K562 (cell line): ENCODE measurements around the gene KRTAP2-1.

ENCODE experiments used
- CTCF ChIP-seq, 3 experiments: IDR thresholded peaks in 2 of 3; conservative IDR thresholded peaks in 1 of 3; 2 replicates each; pipeline ENCODE4 v1.5.1; 2011 to 2012; ENCODE audit warnings: low read length in 3 of 3, mild to moderate bottlenecking in 3 of 3, control low read depth in 2 of 3, improper control_type of control experiment in 1 of 3, inconsistent platforms in 1 of 3, low read depth in 1 of 3, mixed read lengths in 1 of 3, moderate library complexity in 1 of 3; ENCODE audit not compliant: insufficient read depth in 2 of 3
- HCFC1 ChIP-seq: IDR thresholded peaks from 2 replicates; pipeline ENCODE4 v1.6.1; 2012; ENCODE audit warnings: low read depth, low read length, improper control_type of control experiment
- PRPF4 ChIP-seq: fragments of 200-400 bp; formaldehyde crosslinking; IDR thresholded peaks from one replicate; pipeline ENCODE4 v1.6.1; 2017; ENCODE audit warnings: low read length, low read depth, mild to moderate bottlenecking; ENCODE audit not compliant: insufficient read depth, poor library complexity, severe bottlenecking
- USF2 ChIP-seq: sonication (generic); formaldehyde crosslinking; IDR thresholded peaks from 2 replicates; pipeline ENCODE4 v1.5.0; 2020; ENCODE audit warnings: missing genetic modification reagents
- YY1 ChIP-seq, 3 experiments: IDR thresholded peaks; 2 replicates each; pipeline ENCODE4 v1.6.1; 2011; ENCODE audit warnings: low read length in 2 of 3, mild to moderate bottlenecking in 2 of 3, moderate library complexity in 2 of 3, borderline replicate concordance in 1 of 3, control low read depth in 1 of 3, low read depth in 1 of 3; ENCODE audit not compliant: insufficient read depth in 3 of 3, insufficient replicate concordance in 2 of 3, control insufficient read depth in 1 of 3, insufficient read length in 1 of 3; ENCODE audit errors: extremely low read depth in 1 of 3

DNA sequence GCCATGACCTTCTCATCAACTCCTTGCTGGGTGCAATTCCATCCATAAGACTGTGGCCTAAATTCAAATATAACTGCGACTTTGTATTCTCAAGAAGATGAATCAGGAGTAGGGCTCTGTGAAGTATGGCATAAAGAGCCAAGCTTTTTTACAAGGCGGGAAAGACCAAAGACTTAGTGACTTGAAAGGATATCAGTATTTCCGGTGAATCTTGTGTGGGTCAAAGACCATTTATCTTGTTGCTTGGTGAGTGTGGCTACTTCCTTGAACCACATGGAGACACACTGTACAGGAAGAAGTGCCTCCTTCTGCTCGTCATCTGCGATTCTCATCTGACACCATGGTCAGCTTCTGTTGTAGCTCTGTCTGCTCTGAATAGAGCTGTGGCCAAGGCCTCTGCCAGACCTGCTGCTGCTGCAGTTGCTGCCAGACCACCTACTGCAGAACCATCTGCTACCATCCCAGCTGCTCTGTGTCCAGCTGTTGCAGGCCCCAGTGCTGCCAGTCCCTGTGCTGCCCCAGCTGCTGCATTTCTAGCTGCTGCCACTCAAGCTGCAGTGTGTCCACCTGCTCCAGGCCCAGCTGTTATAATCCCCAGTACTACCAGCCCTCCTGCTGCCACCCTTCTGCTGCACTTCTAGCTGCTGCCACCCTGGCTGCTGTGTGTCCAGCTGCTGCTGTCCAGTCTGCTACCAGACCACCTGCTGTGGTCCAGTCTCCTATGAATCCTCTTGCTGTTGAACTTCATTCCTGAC is 24.7 kb upstream of the KRTAP2-1 start:
- TF ChIP-seq HCFC1 = no peak
- no peak for TF ChIP-seq PRPF4
- no peak for TF ChIP-seq YY1 (IDR thresholded peaks at IDR 0.05; ENCODE audit: borderline replicate concordance in 1 of 3, control insufficient read depth in 1 of 3, extremely low read depth in 1 of 3, insufficient read depth in 3 of 3, insufficient read length in 1 of 3, insufficient replicate concordance in 2 of 3, low read depth in 1 of 3, low read length in 2 of 3)
- no peak for TF ChIP-seq CTCF (IDR thresholded peaks at IDR 0.05 in 2 of 3, conservative IDR thresholded peaks at IDR 0.05 in 1 of 3; ENCODE audit: insufficient read depth in 2 of 3, low read depth in 1 of 3, low read length in 3 of 3)
- no peak for TF ChIP-seq USF2
